HepG2 (cell line): Measurements from ENCODE around the gene ZNF547. TPM values are rescaled to one million over a fixed set of nuclear protein-coding genes. Genes with fewer than 3 reads are reported as not detected.

ENCODE experiments used
- FOXO1 ChIP-seq: sonication (generic); formaldehyde crosslinking; IDR thresholded peaks from 2 replicates; pipeline ENCODE4 v1.4.0; 2020; ENCODE audit warnings: missing genetic modification reagents
- RNF2 ChIP-seq: fragments of 450-650 bp; conservative IDR thresholded peaks from 2 replicates; pipeline ENCODE4 v1.6.1; 2016; ENCODE audit warnings: low read depth
- ZBTB40 ChIP-seq, 2 experiments: fragments of 450-650 bp in 1 of 2; sonication (generic) in 1 of 2; formaldehyde crosslinking in 1 of 2; IDR thresholded peaks; 2 replicates each; pipeline versions ENCODE4 v1.6.1 to v1.8.0; 2016 to 2022; ENCODE audit warnings: antibody characterized with exemption in 1 of 2, mild to moderate bottlenecking in 1 of 2, missing genetic modification reagents in 1 of 2
- ZNF235 ChIP-seq: sonication (generic); formaldehyde crosslinking; IDR thresholded peaks from 2 replicates; pipeline ENCODE4 v1.8.1; 2023; ENCODE audit warnings: mild to moderate bottlenecking, missing genetic modification reagents, borderline replicate concordance
- polyA plus RNA-seq, 8 experiments: library from polyadenylated mRNA; depleted of rRNA in 3 of 8; stranded (reverse) in 7 of 8; unstranded in 1 of 8; fragments of >200 nt; fragmentation: Illumina TruSeq in 4 of 8; extraction: Trizol in 4 of 8; gene quantifications; 2 replicates each; pipeline versions ENCODE4 v1.2.1 to v1.2.3, GENCODE V29; 2011 to 2016; ENCODE audit warnings: low read depth in 4 of 8, missing spikeins in 1 of 8, mixed read lengths in 1 of 8; ENCODE audit not compliant: insufficient read depth in 1 of 8
- total RNA-seq, 5 experiments: library from RNA; depleted of rRNA; stranded (reverse); fragments of >200 nt; fragmentation: Illumina TruSeq; extraction: Trizol; gene quantifications; 2 replicates each; pipeline ENCODE4 v1.2.3, GENCODE V29; 2016; ENCODE audit warnings: low read depth in 1 of 5
- TF ChIP-seq, protein P1 (sequence below): IDR thresholded peaks from 2 replicates; pipeline ENCODE4 v1.4.0; 2020; ENCODE audit warnings: mild to moderate bottlenecking, missing genetic modification reagents
- TF ChIP-seq, protein P2 (sequence below): IDR thresholded peaks from 2 replicates; pipeline ENCODE4 v1.6.1; 2012; ENCODE audit warnings: low read length, improper control_type of control experiment
- TF ChIP-seq, protein P3 (sequence below): sonication (generic); formaldehyde crosslinking; IDR thresholded peaks from 2 replicates; pipeline ENCODE4 v1.4.0; 2020; ENCODE audit warnings: missing genetic modification reagents

Gene ZNF547
- total and polyA plus RNA-seq, 2 of the 13 experiments (the other 11 are each of a cell fraction or from before 2014, with no cell fraction given), result 2.0 to 2.6 TPM

DNA sequence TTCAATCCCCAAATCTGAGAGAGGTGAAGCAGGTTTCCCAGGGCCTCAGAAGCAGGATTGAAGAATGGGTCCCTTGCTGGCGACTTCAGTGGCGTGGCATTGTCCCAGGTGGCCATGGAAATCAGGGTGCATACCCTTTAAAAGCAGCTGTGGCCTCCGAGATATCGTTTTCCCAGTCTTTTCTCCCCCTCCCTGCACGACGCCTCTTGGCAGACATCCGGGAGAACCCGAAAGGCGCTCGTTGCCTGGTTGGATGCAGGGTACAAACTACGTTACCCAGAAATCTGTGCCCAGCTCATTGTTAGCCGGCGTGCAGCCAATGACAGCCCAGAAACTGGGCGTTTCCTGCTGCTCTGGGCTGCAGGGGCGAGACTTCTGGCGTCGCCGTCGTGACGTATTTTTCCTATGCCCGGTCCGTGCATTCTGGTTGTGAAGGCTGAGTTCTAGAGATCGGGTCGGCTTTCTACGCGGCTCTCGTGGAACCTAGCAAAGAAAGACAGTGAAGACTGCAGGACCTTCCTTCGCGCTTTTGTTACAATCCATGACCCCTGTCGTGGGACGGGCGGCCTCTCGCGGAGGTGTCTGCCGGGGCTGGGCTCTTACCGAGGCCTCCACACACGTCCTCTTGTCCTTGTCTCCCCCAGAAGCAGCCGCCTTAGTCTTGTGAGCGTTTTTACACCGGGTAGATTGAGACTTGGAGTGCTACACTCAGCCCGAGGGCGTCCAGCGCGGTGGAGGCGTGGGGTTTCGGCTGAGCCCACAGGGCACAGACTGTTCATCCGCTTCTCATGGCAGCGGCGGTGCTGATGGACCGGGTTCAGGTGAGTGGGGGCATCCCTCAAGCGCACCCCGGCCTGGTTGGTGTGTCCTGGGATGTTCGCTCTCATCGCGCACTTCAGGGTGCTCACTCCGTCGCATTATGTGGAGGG, 12.2 kb upstream of the ZNF547 start, which contains the start of gene ZNF304 (continued):
- TF ChIP-seq, protein P1, sequence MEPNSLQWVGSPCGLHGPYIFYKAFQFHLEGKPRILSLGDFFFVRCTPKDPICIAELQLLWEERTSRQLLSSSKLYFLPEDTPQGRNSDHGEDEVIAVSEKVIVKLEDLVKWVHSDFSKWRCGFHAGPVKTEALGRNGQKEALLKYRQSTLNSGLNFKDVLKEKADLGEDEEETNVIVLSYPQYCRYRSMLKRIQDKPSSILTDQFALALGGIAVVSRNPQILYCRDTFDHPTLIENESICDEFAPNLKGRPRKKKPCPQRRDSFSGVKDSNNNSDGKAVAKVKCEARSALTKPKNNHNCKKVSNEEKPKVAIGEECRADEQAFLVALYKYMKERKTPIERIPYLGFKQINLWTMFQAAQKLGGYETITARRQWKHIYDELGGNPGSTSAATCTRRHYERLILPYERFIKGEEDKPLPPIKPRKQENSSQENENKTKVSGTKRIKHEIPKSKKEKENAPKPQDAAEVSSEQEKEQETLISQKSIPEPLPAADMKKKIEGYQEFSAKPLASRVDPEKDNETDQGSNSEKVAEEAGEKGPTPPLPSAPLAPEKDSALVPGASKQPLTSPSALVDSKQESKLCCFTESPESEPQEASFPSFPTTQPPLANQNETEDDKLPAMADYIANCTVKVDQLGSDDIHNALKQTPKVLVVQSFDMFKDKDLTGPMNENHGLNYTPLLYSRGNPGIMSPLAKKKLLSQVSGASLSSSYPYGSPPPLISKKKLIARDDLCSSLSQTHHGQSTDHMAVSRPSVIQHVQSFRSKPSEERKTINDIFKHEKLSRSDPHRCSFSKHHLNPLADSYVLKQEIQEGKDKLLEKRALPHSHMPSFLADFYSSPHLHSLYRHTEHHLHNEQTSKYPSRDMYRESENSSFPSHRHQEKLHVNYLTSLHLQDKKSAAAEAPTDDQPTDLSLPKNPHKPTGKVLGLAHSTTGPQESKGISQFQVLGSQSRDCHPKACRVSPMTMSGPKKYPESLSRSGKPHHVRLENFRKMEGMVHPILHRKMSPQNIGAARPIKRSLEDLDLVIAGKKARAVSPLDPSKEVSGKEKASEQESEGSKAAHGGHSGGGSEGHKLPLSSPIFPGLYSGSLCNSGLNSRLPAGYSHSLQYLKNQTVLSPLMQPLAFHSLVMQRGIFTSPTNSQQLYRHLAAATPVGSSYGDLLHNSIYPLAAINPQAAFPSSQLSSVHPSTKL, result 0 out of 2 replicates have a peak, but pooled peaks have one; percentile 22
- TF ChIP-seq, protein P2, sequence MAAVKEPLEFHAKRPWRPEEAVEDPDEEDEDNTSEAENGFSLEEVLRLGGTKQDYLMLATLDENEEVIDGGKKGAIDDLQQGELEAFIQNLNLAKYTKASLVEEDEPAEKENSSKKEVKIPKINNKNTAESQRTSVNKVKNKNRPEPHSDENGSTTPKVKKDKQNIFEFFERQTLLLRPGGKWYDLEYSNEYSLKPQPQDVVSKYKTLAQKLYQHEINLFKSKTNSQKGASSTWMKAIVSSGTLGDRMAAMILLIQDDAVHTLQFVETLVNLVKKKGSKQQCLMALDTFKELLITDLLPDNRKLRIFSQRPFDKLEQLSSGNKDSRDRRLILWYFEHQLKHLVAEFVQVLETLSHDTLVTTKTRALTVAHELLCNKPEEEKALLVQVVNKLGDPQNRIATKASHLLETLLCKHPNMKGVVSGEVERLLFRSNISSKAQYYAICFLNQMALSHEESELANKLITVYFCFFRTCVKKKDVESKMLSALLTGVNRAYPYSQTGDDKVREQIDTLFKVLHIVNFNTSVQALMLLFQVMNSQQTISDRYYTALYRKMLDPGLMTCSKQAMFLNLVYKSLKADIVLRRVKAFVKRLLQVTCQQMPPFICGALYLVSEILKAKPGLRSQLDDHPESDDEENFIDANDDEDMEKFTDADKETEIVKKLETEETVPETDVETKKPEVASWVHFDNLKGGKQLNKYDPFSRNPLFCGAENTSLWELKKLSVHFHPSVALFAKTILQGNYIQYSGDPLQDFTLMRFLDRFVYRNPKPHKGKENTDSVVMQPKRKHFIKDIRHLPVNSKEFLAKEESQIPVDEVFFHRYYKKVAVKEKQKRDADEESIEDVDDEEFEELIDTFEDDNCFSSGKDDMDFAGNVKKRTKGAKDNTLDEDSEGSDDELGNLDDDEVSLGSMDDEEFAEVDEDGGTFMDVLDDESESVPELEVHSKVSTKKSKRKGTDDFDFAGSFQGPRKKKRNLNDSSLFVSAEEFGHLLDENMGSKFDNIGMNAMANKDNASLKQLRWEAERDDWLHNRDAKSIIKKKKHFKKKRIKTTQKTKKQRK, result no peak
- TF ChIP-seq ZBTB40 (IDR thresholded peaks at IDR 0.05), result no peak
- no peak; the same call in 1 of the 2 replicates for TF ChIP-seq ZBTB40 (CRISPR knock-in tag; IDR thresholded peaks at IDR 0.05)
- TF ChIP-seq RNF2, result no peak
- TF ChIP-seq ZNF235, result no peak
- TF ChIP-seq FOXO1 (CRISPR knock-in tag), result peak; percentile 3; the same call in 1 of the 2 replicates
- TF ChIP-seq, protein P3, sequence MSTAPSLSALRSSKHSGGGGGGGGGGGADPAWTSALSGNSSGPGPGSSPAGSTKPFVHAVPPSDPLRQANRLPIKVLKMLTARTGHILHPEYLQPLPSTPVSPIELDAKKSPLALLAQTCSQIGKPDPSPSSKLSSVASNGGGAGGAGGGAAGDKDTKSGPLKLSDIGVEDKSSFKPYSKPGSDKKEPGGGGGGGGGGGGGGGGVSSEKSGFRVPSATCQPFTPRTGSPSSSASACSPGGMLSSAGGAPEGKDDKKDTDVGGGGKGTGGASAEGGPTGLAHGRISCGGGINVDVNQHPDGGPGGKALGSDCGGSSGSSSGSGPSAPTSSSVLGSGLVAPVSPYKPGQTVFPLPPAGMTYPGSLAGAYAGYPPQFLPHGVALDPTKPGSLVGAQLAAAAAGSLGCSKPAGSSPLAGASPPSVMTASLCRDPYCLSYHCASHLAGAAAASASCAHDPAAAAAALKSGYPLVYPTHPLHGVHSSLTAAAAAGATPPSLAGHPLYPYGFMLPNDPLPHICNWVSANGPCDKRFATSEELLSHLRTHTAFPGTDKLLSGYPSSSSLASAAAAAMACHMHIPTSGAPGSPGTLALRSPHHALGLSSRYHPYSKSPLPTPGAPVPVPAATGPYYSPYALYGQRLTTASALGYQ (CRISPR knock-in tag), result no peak
